ENCODE results near the gene TPM3. TPM values are rescaled to one million over a fixed set of nuclear protein-coding genes. Genes with fewer than 3 reads are reported as not detected.
A peak's percentile ranks its signal among the peaks of the same experiment; 100 is the strongest.
"Not testable (repeated sequence)": the region's sequence is repeated elsewhere in the genome, so short reads cannot be mapped to it uniquely, and the experiment has no call there.

Gene TPM3
- total RNA-seq, 2 experiments from 2014 or later: 856 to 880 TPM

DNA sequence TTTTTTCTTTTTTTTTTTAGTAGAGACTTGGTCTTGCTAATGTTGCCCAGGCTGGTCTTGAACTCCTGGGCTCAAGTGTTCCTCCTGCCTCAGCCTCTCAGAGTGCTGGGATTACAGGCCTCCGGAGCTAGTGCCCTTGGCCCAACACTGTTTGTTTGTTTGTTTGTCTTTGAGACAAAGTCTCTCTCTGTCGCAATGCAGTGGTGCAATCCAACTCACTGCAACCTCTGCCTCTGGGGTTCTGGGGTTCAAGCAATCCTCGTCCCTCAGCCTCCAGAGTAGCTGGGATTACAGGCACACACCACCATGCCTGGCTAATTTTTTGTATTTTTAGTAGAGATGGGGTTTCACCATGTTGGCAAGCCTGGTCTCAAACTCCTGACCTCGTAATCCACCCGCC is 44.4 kb downstream of the TPM3 start:
- not testable (repeated sequence) for DNase-seq; H3K27ac Mint-ChIP-seq; H3K27me3 Mint-ChIP-seq (ENCODE audit: low read depth); H3K4me3 Mint-ChIP-seq; H3K4me1 Mint-ChIP-seq (ENCODE audit: low read depth); ATAC-seq; H3K9me3 Mint-ChIP-seq (ENCODE audit: insufficient read depth); H3K36me3 Mint-ChIP-seq (ENCODE audit: low read depth)
- ChIA-PET POLR2A (interaction anchor here (1.5 kb wide), 1 partner anchor 10 kb away, joined by 5 read pairs; no protein-coding TSS in a partner anchor), CTCF (interaction anchor here (1.9 to 2.1 kb wide), 2 partner anchors 10 to 124 kb away, joined by 4 to 8 read pairs; no protein-coding TSS in a partner anchor)

DNA sequence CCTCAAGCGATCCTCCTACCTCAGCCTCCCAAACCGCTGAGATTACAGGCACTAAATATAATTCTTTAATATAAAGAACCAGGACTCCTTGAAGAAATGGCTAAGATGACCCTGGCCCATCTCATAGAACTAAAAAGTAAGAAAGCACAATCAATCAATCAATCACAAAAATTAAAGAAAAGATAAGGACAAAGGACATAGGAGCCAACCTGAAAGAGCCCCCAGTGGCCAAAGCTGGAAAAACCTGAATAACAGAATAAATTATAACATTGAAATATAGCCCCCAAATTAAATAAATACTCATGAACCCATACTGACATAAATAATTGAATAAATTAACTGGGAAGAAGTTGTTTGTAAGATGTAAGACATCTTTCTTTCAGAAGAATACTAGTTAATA is 45.9 kb downstream of the TPM3 start:
- H3K36me3 Mint-ChIP-seq (ENCODE audit: low read depth): no peaks in the 10 kb centered on the region
- POLR2A ChIA-PET: no interaction called here
- peaks cover 4% of the 10 kb centered on the region for H3K4me1 Mint-ChIP-seq (ENCODE audit: low read depth)
- H3K27me3 Mint-ChIP-seq (ENCODE audit: low read depth): no peaks in the 10 kb centered on the region
- no peak overlapping the region for H3K4me3 Mint-ChIP-seq
- no peak overlapping the region for H3K27ac Mint-ChIP-seq
- no peaks in the 10 kb centered on the region for H3K9me3 Mint-ChIP-seq (ENCODE audit: insufficient read depth)
- CTCF ChIA-PET: interaction anchor here (0.7 to 2.9 kb wide), 6 partner anchors 9 to 126 kb away, joined by 3 to 13 read pairs (median 6); partner anchors contain the start of gene NUP210L
- no peak for ATAC-seq
- DNase-seq: no peak

DNA sequence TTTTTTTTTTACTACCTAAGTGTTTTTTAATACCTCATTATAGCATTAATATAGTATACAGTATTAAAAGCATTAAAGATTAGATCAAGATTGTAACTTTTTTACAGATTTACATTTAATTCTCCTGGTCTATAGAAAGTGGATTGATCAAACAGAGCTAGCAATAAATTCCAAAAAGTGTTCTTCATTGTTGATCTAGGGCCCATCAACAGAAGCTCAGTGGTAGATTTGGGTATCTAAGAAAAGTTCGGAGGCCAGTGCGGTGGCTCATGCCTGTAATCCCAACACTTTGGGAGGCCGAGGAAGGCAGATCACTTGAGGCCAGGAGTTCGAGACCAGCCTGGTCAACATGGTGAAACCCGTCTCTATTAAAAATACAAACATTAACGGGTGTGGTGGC is 49.5 kb downstream of the TPM3 start:
- DNase-seq (no peak), ATAC-seq (no peak)
- Mint-ChIP-seq H3K4me3 (no peak overlapping the region), H3K27ac (no peak overlapping the region), H3K36me3 (ENCODE audit: low read depth) (no peaks in the 10 kb centered on the region), H3K9me3 (ENCODE audit: insufficient read depth) (no peaks in the 10 kb centered on the region), H3K4me1 (ENCODE audit: low read depth) (no peaks in the 10 kb centered on the region), H3K27me3 (ENCODE audit: low read depth) (no peaks in the 10 kb centered on the region)
- POLR2A ChIA-PET: interaction anchor here (1.1 kb wide), 1 partner anchor 152 kb away, joined by 3 read pairs; no protein-coding TSS in a partner anchor
- CTCF ChIA-PET: interaction anchor here (1.8 kb wide), 1 partner anchor 11 kb away, joined by 4 read pairs; no protein-coding TSS in a partner anchor

DNA sequence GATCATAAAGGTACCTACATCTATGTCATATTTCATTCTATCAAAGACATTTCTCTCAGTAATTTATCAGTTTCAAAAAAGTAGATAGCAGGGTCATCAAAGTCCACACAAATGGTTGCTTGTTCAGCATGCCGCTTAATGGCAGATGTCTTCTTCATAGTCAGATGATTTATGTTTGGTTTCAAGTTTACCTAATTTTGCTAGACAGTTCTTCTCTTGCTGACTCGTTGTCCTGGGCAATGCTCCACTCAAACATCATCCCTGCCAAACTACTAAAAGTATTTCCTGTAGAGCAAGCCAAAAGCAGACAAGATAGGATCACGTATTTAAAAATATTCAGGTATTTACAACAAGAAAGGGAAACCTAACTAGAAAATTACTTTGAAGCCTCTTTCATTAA is 50.7 kb downstream of the TPM3 start:
- DNase-seq: no peak
- Mint-ChIP-seq H3K4me1 (ENCODE audit: low read depth) (no peaks in the 10 kb centered on the region), H3K36me3 (ENCODE audit: low read depth) (no peaks in the 10 kb centered on the region), H3K9me3 (ENCODE audit: insufficient read depth) (no peaks in the 10 kb centered on the region), H3K27ac (no peak overlapping the region), H3K4me3 (no peak overlapping the region), H3K27me3 (ENCODE audit: low read depth) (no peaks in the 10 kb centered on the region)
- ChIA-PET CTCF (no interaction called here), POLR2A (interaction anchor here (1.1 kb wide), 1 partner anchor 151 kb away, joined by 3 read pairs; no protein-coding TSS in a partner anchor)
- ATAC-seq: no peak

DNA sequence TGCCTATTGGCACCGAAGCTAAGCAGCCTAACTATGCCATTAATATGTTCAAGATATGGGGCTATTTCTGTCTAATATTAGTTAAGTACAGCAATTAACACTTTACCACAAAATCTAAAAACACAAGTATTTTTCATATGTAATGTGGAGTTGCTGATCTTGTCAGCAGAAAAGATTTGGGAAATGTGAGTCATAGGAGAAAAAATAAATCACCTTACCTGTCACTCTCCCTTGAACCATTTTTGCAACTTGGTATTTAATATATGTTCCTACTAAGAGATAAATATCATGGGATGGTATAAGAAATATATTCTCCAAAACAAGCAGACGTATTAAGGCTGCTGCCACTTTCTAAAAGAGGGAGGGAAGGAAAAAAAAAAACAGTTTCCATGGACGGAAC is 54.0 kb downstream of the TPM3 start:
- ChIA-PET CTCF (no interaction called here), POLR2A (interaction anchor here (0.6 kb wide), 1 partner anchor 93 kb away, joined by 3 read pairs; no protein-coding TSS in a partner anchor)
- no peaks in the 10 kb centered on the region for H3K27me3 Mint-ChIP-seq (ENCODE audit: low read depth)
- DNase-seq (no peak), ATAC-seq (no peak)
- H3K4me1 Mint-ChIP-seq (ENCODE audit: low read depth): no peaks in the 10 kb centered on the region
- no peaks in the 10 kb centered on the region for H3K9me3 Mint-ChIP-seq (ENCODE audit: insufficient read depth)
- no peak overlapping the region for H3K27ac Mint-ChIP-seq
- no peaks in the 10 kb centered on the region for H3K36me3 Mint-ChIP-seq (ENCODE audit: low read depth)
- no peak overlapping the region for H3K4me3 Mint-ChIP-seq

DNA sequence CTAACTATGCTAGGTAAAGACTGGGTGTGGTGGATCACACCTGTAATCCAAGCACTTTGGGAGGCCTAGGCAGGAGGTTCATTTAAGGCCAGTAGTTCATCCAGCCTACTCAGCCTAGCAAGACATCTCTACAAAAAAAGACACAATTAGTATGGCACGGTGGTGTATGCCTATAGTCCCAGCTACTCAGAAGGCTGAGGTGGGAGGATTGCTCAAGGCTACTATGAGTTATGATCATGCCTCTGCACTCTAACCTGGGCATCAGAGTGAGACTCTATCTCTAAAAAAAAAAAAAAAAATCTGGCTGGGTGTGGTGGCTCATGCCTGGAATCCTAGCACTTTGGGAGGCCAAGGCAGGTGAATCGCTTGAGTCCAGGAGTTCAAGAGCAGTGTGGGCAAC is 58.6 kb downstream of the TPM3 start:
- Mint-ChIP-seq H3K4me3 (no peak overlapping the region), H3K4me1 (ENCODE audit: low read depth) (peaks cover 7% of the 10 kb centered on the region), H3K36me3 (ENCODE audit: low read depth) (no peaks in the 10 kb centered on the region), H3K9me3 (ENCODE audit: insufficient read depth) (no peaks in the 10 kb centered on the region), H3K27ac (no peak overlapping the region), H3K27me3 (ENCODE audit: low read depth) (no peaks in the 10 kb centered on the region)
- ChIA-PET POLR2A (interaction anchor here (0.6 kb wide), 1 partner anchor 17 kb away, joined by 3 read pairs; no protein-coding TSS in a partner anchor), CTCF (no interaction called here)
- no peak for ATAC-seq
- no peak for DNase-seq

DNA sequence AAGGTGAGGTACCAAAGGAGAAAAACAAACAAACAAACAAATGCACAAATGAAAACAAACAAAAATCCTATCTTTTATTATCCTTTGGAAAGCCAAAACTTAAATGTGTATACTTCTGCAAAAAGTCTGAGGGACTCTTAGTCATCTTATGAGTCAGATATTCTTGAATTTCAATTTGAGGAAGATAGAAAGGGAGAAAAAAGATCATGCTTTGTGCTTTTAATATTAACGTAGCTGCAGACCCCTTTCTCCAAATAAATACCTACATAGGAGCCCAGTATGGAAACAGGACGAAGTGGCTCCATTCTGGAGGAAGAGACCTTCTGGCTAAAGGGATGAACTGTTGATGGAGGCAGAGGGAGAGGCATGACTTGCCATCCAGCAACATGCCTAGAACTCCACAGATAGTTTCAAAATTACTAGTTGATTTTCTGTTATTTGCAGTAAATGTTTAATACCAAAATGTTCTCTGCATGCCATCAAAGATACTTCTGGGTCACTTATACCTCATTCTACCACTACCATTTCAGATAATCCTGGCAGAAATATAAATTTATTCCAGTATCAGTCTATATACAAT is 62.4 kb downstream of the TPM3 start:
- Mint-ChIP-seq H3K36me3 (ENCODE audit: low read depth) (no peaks in the 10 kb centered on the region), H3K9me3 (ENCODE audit: insufficient read depth) (no peaks in the 10 kb centered on the region), H3K27ac (no peak overlapping the region), H3K4me1 (ENCODE audit: low read depth) (peaks cover 7% of the 10 kb centered on the region), H3K27me3 (ENCODE audit: low read depth) (no peaks in the 10 kb centered on the region), H3K4me3 (no peak overlapping the region)
- no peak for DNase-seq
- POLR2A ChIA-PET: no interaction called here
- CTCF ChIA-PET: interaction anchor here (1.2 to 1.7 kb wide), 2 partner anchors 11 to 70 kb away, joined by 3 to 4 read pairs; no protein-coding TSS in a partner anchor
- no peak for ATAC-seq

DNA sequence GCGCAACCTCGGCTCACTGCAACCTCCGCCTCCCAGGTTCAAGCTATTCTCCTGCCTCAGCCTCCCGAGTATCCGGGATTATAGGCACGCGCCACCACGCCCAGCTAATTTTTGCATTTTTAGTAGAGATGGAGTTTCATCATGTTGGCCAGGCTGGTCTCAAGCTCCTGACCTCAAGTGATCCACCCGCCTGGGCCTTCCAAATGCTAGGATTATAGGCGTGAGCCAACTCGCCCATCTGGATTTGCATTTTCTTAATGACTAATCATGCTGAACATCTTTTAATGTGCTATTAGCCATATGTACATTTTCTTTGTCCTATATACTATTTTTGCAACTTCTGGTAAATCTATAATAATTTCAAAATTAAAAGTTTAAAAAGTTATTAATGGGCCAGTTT is 68.7 kb downstream of the TPM3 start:
- DNase-seq; CTCF ChIA-PET; H3K36me3 Mint-ChIP-seq (ENCODE audit: low read depth); H3K9me3 Mint-ChIP-seq (ENCODE audit: insufficient read depth); H3K4me1 Mint-ChIP-seq (ENCODE audit: low read depth); ATAC-seq; H3K4me3 Mint-ChIP-seq; H3K27me3 Mint-ChIP-seq (ENCODE audit: low read depth); H3K27ac Mint-ChIP-seq; POLR2A ChIA-PET: not testable (repeated sequence)

DNA sequence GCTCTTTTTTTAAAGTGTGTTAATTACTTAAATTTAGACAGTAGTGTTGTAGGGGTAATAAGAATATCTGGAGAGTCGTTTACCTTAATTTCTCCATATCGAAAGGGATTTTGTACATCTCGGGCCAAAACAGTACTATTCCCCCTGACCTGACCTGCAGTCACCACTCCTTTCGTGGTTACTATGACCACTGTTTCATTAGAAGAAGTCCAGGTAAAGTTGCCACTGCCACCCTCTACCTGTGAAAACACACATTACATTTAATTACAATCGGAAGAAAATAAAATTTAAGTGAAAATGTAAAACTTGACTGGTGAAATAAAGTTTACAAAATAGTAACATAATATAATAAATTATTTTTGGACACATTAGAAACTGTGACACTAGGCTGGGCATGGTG is 74.3 kb downstream of the TPM3 start:
- ATAC-seq: no peak
- Mint-ChIP-seq H3K9me3 (ENCODE audit: insufficient read depth) (no peaks in the 10 kb centered on the region), H3K4me1 (ENCODE audit: low read depth) (peaks cover 10% of the 10 kb centered on the region), H3K36me3 (ENCODE audit: low read depth) (no peaks in the 10 kb centered on the region), H3K27ac (no peak overlapping the region), H3K4me3 (no peak overlapping the region), H3K27me3 (ENCODE audit: low read depth) (no peaks in the 10 kb centered on the region)
- POLR2A ChIA-PET: no interaction called here
- CTCF ChIA-PET: no interaction called here
- no peak for DNase-seq

DNA sequence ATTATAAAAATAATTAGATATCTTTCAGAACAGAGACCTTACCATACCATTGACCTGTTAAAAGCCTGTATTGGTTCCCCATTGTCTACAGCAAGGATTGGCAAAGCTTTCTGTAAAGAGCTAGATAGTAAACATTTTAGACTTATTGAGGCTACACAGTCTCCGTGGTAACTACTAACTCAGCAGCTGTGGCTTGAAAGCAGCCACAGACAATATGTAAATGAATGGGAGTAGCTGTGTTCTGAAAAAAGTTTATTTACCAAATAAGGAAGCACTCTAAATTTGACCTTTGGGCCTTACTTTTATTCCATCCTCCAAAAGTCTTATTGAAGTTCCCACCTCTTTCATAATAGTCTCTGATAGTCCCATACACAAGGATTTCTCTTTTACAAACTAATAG is 76.7 kb downstream of the TPM3 start:
- no peaks in the 10 kb centered on the region for H3K27me3 Mint-ChIP-seq (ENCODE audit: low read depth)
- peaks cover 10% of the 10 kb centered on the region for H3K4me1 Mint-ChIP-seq (ENCODE audit: low read depth)
- ATAC-seq: peak; percentile 86
- no peaks in the 10 kb centered on the region for H3K9me3 Mint-ChIP-seq (ENCODE audit: insufficient read depth)
- DNase-seq: no peak
- no peak overlapping the region for H3K4me3 Mint-ChIP-seq
- POLR2A ChIA-PET: interaction anchor here (0.7 kb wide), 1 partner anchor 40 kb away, joined by 3 read pairs; the partner anchor contains the start of gene NUP210L
- H3K36me3 Mint-ChIP-seq (ENCODE audit: low read depth): no peaks in the 10 kb centered on the region
- H3K27ac Mint-ChIP-seq: no peak overlapping the region
- CTCF ChIA-PET: no interaction called here

All from activated CD8-positive, alpha-beta T cell treated with anti-CD3 and anti-CD28 coated beads, Interleukin-2, amount 10 ng/mL, durations not matched to agents 7 days and 5 days (primary cell).